HL-60 (cell line): Measurements from ENCODE around the gene MBD5.

Experiments used
- DNase-seq, 2 experiments: peaks; one replicate each; pipeline ENCODE4 v3.0.0-alpha.2; 2010 to 2020; ENCODE audit warnings: low read depth in 1 of 2, low spot score in 1 of 2
- H3K27ac ChIP-seq: fragments of 250-450 bp; sonication (Bioruptor Pico); replicated peaks from 2 replicates; pipeline ENCODE4 v1.5.1; 2020; ENCODE audit warnings: mild to moderate bottlenecking, moderate library complexity
- H3K27me3 ChIP-seq: fragments of 250-450 bp; sonication (Bioruptor Pico); 2 replicates; pipeline ENCODE4 v1.5.1; 2021; ENCODE audit warnings: mild to moderate bottlenecking, moderate library complexity; ENCODE audit not compliant: insufficient read depth, poor library complexity, severe bottlenecking
- H3K4me3 ChIP-seq: replicated peaks from 2 replicates; pipeline ENCODE4 v1.5.1; 2011; ENCODE audit warnings: mild to moderate bottlenecking, control low read depth, low read length; ENCODE audit not compliant: insufficient read depth
- GABPA ChIP-seq: IDR thresholded peaks from 2 replicates; pipeline ENCODE4 v1.6.1; 2012; ENCODE audit warnings: low read depth
- POLR2AphosphoS5 ChIP-seq: IDR thresholded peaks from 2 replicates; pipeline ENCODE4 v1.6.1; 2012; ENCODE audit warnings: low read depth
- REST ChIP-seq: IDR thresholded peaks from 2 replicates; pipeline ENCODE4 v1.6.1; 2012; ENCODE audit warnings: low read depth; ENCODE audit not compliant: insufficient replicate concordance
- SPI1 ChIP-seq: IDR thresholded peaks from 2 replicates; pipeline ENCODE4 v1.6.1; 2012; ENCODE audit warnings: low read depth, mild to moderate bottlenecking, borderline replicate concordance
- TF ChIP-seq, protein P1 (sequence below): IDR thresholded peaks from one replicate; pipeline ENCODE4 v1.5.1; 2011; ENCODE audit warnings: low read length, control low read depth, inconsistent platforms; ENCODE audit not compliant: insufficient read depth

Gene MBD5

DNA sequence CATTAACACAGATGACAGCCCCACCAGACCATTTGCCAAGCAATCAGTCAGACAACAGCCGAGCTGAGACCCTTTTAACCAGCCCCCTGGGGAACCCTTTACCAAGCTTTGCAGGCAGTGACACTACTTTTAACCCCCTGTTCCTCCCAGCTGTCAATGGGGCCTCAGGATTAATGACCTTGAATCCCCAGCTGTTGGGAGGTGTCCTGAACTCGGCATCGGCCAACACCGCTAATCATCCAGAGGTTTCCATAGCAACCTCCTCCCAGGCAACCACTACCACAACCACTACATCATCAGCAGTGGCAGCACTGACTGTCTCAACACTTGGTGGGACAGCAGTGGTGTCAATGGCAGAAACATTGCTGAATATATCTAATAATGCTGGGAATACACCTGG, 462.8 kb downstream of the MBD5 start:
- TF ChIP-seq POLR2AphosphoS5 (no peak), SPI1 (no peak), GABPA (no peak), REST (no peak)
- TF ChIP-seq, protein P1, sequence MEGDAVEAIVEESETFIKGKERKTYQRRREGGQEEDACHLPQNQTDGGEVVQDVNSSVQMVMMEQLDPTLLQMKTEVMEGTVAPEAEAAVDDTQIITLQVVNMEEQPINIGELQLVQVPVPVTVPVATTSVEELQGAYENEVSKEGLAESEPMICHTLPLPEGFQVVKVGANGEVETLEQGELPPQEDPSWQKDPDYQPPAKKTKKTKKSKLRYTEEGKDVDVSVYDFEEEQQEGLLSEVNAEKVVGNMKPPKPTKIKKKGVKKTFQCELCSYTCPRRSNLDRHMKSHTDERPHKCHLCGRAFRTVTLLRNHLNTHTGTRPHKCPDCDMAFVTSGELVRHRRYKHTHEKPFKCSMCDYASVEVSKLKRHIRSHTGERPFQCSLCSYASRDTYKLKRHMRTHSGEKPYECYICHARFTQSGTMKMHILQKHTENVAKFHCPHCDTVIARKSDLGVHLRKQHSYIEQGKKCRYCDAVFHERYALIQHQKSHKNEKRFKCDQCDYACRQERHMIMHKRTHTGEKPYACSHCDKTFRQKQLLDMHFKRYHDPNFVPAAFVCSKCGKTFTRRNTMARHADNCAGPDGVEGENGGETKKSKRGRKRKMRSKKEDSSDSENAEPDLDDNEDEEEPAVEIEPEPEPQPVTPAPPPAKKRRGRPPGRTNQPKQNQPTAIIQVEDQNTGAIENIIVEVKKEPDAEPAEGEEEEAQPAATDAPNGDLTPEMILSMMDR, result no peak
- DNase-seq, result no peak
- Histone ChIP-seq H3K27me3 (peaks cover 3% of the 10 kb centered on the region), H3K4me3 (no peak overlapping the region), H3K27ac (no peak overlapping the region)

DNA sequence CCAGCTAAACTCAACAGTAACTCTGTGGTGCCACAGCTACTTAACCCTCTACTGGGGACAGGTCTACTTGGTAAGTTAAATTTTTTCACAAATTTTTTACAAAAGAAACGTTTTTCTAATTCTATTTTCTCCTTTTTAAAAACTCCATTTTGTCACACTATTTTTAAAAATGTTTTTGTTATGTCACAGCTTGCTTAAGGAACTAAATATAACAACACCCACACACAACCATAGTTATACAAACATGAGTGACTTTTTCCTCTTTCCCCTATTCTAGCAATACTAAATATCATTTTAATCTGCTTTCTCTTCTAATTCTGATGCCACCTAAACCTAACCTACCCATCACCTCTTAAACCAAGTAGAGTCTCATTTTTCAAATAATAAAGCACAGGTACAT, 463.2 kb downstream of the MBD5 start:
- Histone ChIP-seq H3K27me3 (peaks cover 3% of the 10 kb centered on the region), H3K4me3 (no peak overlapping the region), H3K27ac (no peak overlapping the region)
- TF ChIP-seq SPI1 (no peak), REST (no peak), GABPA (no peak), POLR2AphosphoS5 (no peak)
- TF ChIP-seq, protein P1, result no peak
- no peak for DNase-seq

- no peak for DNase-seq
- TF ChIP-seq, protein P1, result no peak
- TF ChIP-seq REST (no peak), POLR2AphosphoS5 (no peak)
- no peak overlapping the region for H3K27ac ChIP-seq
Measured at GRCh38 chr2:148486655-148487054, 465.8 kb downstream of the MBD5 start.

More at GRCh38 chr2:148486655-148487054, 465.8 kb downstream of the MBD5 start:
- Histone ChIP-seq H3K27me3 (peaks cover 2% of the 10 kb centered on the region), H3K4me3 (no peak overlapping the region)
